ENCODE measurements around the gene FBXO27. TPM values are rescaled to one million over a fixed set of nuclear protein-coding genes. Genes with fewer than 3 reads are reported as not detected.

Gene FBXO27
- total RNA-seq, 2 experiments from 2014 or later: not detected

DNA sequence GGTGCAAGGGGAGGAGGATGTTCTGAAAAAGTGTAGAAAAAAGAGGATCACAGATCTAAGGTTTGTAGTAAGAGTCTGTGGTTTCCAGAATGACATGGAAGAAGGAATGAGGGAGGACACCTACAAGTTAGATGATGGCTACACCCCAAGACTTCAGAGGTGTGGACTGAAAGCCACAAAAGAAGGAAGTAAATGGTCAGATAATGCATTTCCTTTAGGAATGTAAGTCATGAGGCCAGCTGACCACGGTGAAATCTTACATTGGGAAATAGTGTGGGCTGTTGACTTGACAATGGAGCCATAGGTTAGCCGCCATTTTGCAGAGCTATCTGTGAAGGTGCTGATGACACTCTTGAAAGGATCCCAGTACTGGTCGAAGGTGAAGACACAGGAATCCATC is 25.3 kb upstream of the FBXO27 start:
- ChIA-PET POLR2A (no interaction called here), CTCF (no interaction called here)
- Mint-ChIP-seq H3K27ac (no peak overlapping the region), H3K4me1 (peaks cover 6% of the 10 kb centered on the region), H3K4me3 (no peak overlapping the region), H3K36me3 (ENCODE audit: low read depth) (no peaks in the 10 kb centered on the region), H3K27me3 (peaks cover 9% of the 10 kb centered on the region), H3K9me3 (peaks cover 2% of the 10 kb centered on the region)
- no peak for DNase-seq

DNA sequence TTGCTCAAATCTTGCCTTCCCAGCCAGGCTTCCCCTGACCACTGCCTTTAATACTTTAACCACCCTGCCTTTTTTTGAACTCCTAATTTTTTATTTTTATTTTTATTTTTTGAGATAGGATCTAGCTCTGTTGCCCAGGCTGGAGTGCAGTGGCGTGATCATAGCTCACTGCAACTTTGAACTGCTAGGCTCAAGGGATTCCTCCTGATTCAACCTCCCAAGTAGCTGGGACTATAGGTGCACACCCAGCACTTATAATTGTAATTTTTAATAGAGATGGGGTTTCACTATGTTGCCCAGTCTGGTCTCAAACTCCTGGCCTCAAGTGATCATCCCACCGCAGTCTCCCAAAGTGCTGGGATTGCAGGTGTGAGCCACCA is 21.7 kb upstream of the FBXO27 start:
- Mint-ChIP-seq H3K36me3 (ENCODE audit: low read depth) (no peaks in the 10 kb centered on the region), H3K9me3 (peaks cover 2% of the 10 kb centered on the region)
- POLR2A ChIA-PET: no interaction called here

DNA sequence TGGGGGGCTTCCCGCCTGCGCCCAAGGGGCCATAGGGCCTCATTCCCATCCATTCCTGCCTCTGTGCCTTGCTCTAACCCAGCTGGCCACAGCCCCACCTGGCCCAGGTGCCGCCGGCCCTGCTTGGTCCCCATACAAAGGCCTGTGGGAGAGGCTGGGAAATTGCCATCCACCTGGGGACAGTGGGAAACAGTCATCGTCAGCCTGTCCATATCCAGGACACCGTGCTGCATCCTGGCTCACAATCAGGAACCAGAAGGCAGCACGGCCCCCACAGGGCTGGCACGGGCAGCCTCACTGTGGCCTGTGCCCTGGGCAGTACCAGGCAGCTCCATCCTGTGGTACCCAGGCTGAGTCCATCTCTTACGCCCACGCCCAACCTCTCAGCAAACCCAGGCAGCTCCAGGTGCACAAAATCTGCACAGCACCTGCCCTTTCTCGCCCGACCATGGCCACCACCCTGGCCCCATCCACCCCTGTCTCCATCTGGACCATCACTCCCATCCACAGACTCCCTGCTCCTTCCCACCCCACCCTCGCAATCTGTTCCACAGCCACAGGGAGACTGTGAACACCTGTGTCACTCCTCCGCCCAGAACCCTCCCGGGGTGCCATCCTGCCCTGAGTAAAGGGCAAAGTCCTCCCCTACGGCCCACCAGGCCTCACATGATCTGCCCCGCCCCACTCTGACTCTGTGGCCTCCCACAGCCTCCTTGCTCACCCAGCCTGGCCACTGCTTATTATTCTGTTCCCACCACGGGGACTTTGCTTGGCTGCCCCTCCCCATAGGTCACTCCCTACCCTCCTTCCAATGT is 21.1 kb upstream of the FBXO27 start:
- H3K27ac Mint-ChIP-seq: no peak overlapping the region
- CTCF ChIA-PET: interaction anchor here (1.1 kb wide), 1 partner anchor 15 kb away, joined by 3 read pairs; no protein-coding TSS in a partner anchor
- no peak for DNase-seq
- H3K27me3 Mint-ChIP-seq: no peaks in the 10 kb centered on the region
- no peaks in the 10 kb centered on the region for H3K4me1 Mint-ChIP-seq
- H3K36me3 Mint-ChIP-seq (ENCODE audit: low read depth): no peaks in the 10 kb centered on the region
- no peak overlapping the region for H3K4me3 Mint-ChIP-seq
- POLR2A ChIA-PET: no interaction called here
- peaks cover 2% of the 10 kb centered on the region for H3K9me3 Mint-ChIP-seq

More for the DNA sequence above, 21.7 kb upstream of the FBXO27 start:
- DNase-seq: no peak
- no peak overlapping the region for H3K27ac Mint-ChIP-seq
- CTCF ChIA-PET: interaction anchor here (1.1 kb wide), 1 partner anchor 14 kb away, joined by 3 read pairs; no protein-coding TSS in a partner anchor
- H3K27me3 Mint-ChIP-seq: no peaks in the 10 kb centered on the region
- no peak overlapping the region for H3K4me3 Mint-ChIP-seq
- H3K4me1 Mint-ChIP-seq: no peaks in the 10 kb centered on the region

DNA sequence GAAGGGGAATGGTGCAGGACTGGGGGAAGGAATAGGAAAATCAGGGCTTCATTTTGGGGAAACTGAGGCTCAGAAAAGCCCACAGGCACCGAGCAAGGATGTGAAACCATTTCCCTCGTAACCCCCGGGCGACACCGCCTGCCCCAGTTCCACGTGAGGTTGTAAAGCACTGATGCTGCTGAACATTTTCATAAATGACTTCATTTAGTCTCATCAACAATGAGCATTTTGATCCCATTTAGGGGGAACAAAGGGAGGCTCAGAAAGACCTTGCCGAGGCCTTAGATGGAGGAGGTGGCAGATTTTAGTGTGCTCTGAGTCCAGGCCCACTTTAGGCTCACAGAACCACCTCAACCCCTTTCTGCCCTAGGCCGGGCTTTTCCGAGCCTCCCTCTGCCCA is 20.5 kb upstream of the FBXO27 start:
- Mint-ChIP-seq H3K9me3 (peaks cover 2% of the 10 kb centered on the region), H3K4me3 (no peak overlapping the region), H3K4me1 (no peaks in the 10 kb centered on the region), H3K27me3 (peaks cover 2% of the 10 kb centered on the region), H3K36me3 (ENCODE audit: low read depth) (no peaks in the 10 kb centered on the region), H3K27ac (no peak overlapping the region)
- ChIA-PET CTCF (no interaction called here), POLR2A (no interaction called here)
- DNase-seq: no peak

DNA sequence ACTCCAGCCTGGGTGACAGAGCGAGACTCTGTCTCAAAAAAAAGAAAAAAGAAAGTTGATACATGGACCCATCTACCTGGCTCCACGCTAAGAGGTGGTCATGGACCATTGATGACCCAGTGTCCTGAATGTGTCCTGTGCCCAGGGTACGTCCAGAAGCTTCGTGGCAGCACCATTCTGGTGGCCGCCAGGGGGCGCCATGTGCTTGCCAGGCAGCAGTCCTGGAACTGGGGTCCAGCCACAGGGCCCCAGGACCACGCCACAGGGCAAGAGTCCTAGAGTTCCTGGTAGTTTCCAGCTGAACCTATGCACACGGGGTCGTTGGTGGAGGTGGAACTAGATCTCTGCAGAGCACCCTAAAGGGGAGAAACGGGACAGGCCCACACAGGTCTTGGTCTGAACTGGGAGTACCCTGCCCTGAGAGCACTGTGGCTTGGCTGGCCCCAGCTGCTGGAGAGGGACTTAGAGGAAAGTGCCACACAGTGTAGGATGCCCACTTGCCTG is 19.9 kb upstream of the FBXO27 start:
- CTCF ChIA-PET: interaction anchor here (0.6 to 1.3 kb wide), 4 partner anchors 12 to 249 kb away, joined by 3 to 4 read pairs (median 4); no protein-coding TSS in a partner anchor
- DNase-seq: peak; percentile 59
- peaks cover under 1% of the 10 kb centered on the region for H3K9me3 Mint-ChIP-seq
- peaks cover 4% of the 10 kb centered on the region for H3K27me3 Mint-ChIP-seq
- no peak overlapping the region for H3K4me3 Mint-ChIP-seq
- no peaks in the 10 kb centered on the region for H3K4me1 Mint-ChIP-seq
- POLR2A ChIA-PET: no interaction called here
- H3K27ac Mint-ChIP-seq: no peak overlapping the region
- no peaks in the 10 kb centered on the region for H3K36me3 Mint-ChIP-seq (ENCODE audit: low read depth)

DNA sequence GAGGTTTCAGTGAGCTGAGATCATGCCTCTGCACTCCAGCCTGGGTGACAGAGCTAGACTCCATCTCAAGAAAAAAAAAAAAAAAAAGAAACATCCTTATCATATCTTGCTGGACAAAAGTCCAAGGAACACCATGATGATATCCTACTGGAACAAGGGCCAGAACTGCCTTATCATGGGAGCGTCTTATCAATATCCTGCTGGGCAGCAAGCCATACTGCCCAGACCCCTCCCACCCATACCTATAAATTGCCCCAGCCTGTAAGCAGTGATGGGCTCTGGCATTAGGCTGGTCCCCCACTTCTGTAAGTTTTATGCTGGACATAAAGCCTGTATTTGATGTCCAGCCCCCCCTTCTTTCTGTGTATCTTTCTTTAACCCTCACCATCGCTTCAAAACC is 14.7 kb upstream of the FBXO27 start:
- H3K27ac Mint-ChIP-seq: no peak overlapping the region
- no peaks in the 10 kb centered on the region for H3K36me3 Mint-ChIP-seq (ENCODE audit: low read depth)
- no peaks in the 10 kb centered on the region for H3K4me1 Mint-ChIP-seq
- H3K4me3 Mint-ChIP-seq: no peak overlapping the region
- peaks cover 8% of the 10 kb centered on the region for H3K27me3 Mint-ChIP-seq
- no peak for DNase-seq
- ChIA-PET POLR2A (no interaction called here), CTCF (no interaction called here)
- H3K9me3 Mint-ChIP-seq: no peaks in the 10 kb centered on the region

DNA sequence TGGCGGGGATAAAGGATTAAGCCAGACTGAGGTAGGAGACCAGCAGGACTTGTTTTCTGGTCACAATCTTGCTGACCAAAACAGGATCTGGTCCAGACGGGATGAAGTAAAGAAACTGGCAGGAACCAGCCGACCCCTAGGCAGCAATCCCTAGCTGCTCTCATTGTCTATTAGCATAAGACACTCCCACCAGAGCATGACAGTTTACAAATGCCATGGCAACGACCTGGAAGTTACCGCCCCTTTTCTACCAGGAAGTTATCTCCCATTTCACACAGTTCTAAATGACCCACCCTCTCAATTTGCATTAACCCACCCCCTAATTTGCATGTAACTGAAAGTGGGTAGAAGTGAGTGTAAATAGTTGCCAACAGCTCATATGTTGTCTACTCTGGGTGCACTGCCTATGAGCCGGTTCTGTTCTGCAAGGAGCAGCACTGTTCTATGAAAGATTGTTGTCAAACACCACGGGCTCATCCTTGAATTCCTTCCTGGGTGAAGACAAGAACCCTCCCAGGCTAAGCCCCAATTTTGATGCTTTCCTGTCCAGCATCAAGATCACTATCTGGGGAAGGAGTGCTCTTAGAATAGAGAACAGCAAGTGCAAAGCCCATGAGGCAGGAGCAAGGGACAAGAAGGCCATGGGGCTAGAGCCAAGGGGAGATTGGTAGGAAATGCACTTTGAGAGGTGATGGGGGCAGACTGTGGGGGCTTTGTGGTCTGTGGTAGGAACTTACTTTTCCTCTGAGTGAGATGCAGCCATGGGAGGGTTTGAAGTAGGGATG is 13.9 kb upstream of the FBXO27 start:
- POLR2A ChIA-PET: no interaction called here
- no peak overlapping the region for H3K4me3 Mint-ChIP-seq

DNA sequence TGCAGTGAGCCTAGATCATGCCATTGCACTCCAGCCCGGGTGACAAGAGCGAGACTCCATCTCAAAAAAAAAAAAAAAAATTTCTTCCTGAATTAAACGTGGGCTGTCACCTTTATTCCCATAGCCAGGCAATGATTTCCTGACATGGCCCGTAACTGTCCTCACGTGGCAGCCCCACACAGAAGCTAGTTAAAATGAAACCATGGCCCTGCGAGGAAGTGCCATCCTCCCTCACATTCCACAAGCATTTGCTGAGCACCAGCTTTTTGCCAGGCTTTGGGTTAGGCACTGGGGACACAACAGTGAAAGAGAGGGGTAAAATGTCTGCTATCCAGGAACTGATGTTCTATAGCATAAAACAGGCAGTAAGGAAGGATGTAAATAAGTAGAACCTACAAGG is 13.2 kb upstream of the FBXO27 start:
- Mint-ChIP-seq H3K9me3 (peaks cover 2% of the 10 kb centered on the region), H3K27me3 (peaks cover 8% of the 10 kb centered on the region), H3K36me3 (ENCODE audit: low read depth) (no peaks in the 10 kb centered on the region), H3K4me1 (no peaks in the 10 kb centered on the region), H3K27ac (peak overlapping the region; percentile 17), H3K4me3 (no peak overlapping the region)
- ChIA-PET POLR2A (no interaction called here), CTCF (no interaction called here)
- DNase-seq: no peak

More for the DNA sequence above, 13.9 kb upstream of the FBXO27 start:
- H3K4me1 Mint-ChIP-seq: no peaks in the 10 kb centered on the region
- H3K9me3 Mint-ChIP-seq: no peaks in the 10 kb centered on the region
- H3K27ac Mint-ChIP-seq: no peak overlapping the region
- no peaks in the 10 kb centered on the region for H3K36me3 Mint-ChIP-seq (ENCODE audit: low read depth)
- DNase-seq: no peak
- CTCF ChIA-PET: no interaction called here
- peaks cover 8% of the 10 kb centered on the region for H3K27me3 Mint-ChIP-seq

DNA sequence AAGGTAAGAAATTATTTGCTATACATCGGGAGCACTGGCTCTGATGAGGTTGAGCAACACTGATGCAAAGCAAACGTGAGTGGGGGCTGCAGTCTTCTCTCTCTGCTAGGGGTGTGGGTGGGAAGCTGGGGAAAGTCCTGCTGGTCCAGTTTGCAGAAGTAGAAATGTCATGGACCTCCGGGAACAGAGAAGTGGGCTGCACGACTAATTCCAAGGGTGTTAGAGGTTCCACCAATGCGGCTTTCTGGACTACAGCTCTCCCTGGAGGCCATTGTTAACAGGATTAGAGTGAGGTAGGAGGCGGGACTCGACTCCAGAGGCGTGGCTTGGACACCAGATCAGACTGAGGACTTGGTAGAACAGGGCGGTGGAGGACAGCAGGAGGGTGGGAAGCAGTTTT is 5.7 kb upstream of the FBXO27 start:
- DNase-seq: no peak
- Mint-ChIP-seq H3K9me3 (peaks cover 2% of the 10 kb centered on the region), H3K4me1 (no peaks in the 10 kb centered on the region), H3K4me3 (no peak overlapping the region), H3K27me3 (peaks cover 27% of the 10 kb centered on the region), H3K27ac (no peak overlapping the region), H3K36me3 (ENCODE audit: low read depth) (no peaks in the 10 kb centered on the region)
- ChIA-PET CTCF (no interaction called here), POLR2A (no interaction called here)

DNA sequence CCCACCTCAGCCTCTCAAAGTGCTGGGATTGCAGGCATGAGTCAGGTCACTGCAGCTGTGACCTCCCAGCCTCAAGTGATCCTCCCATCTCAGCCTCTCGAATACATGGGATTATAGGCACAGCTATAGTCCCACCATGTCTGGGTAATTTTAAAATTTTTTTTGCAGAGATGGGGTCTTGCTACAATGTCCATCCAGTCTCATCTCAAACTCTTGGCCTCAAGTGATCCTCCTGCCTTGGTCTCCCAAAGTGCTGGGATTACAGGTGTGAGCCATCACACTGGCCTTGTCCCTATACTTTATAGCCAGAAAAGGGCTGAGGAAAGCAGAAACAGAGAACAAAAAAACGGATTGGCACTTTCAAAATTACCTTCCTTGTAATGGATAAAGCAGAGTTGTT is 4.8 kb upstream of the FBXO27 start:
- POLR2A ChIA-PET: interaction anchor here (0.6 kb wide), 1 partner anchor 123 kb away, joined by 3 read pairs; no protein-coding TSS in a partner anchor
- Mint-ChIP-seq H3K4me3 (no peak overlapping the region), H3K9me3 (peaks cover 2% of the 10 kb centered on the region), H3K27ac (no peak overlapping the region), H3K36me3 (ENCODE audit: low read depth) (no peaks in the 10 kb centered on the region), H3K27me3 (peaks cover 36% of the 10 kb centered on the region), H3K4me1 (peaks cover 2% of the 10 kb centered on the region)
- no peak for DNase-seq
- CTCF ChIA-PET: interaction anchor here (0.6 kb wide), 1 partner anchor 316 kb away, joined by 4 read pairs; no protein-coding TSS in a partner anchor

DNA sequence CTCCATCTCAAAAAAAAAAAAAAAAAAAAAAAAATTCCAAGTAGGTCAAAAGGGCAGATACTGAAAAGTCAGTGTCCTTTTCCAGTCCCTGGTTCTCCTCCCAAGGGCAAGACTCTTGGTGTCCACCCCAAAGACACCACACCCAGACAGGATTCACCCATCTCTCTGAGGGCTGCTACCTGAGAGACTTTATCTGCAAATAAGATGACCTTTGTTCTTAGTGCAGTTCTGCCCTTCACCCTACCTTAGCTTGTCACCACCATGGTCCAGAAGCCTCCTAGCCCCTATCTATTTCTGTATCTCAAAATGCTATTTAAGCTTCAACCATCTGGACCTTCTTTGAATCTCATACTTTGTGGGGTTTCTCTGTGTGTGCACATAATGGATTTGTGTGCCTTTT is 4.2 kb upstream of the FBXO27 start:
- CTCF ChIA-PET: no interaction called here
- H3K36me3 Mint-ChIP-seq (ENCODE audit: low read depth): no peaks in the 10 kb centered on the region

DNA sequence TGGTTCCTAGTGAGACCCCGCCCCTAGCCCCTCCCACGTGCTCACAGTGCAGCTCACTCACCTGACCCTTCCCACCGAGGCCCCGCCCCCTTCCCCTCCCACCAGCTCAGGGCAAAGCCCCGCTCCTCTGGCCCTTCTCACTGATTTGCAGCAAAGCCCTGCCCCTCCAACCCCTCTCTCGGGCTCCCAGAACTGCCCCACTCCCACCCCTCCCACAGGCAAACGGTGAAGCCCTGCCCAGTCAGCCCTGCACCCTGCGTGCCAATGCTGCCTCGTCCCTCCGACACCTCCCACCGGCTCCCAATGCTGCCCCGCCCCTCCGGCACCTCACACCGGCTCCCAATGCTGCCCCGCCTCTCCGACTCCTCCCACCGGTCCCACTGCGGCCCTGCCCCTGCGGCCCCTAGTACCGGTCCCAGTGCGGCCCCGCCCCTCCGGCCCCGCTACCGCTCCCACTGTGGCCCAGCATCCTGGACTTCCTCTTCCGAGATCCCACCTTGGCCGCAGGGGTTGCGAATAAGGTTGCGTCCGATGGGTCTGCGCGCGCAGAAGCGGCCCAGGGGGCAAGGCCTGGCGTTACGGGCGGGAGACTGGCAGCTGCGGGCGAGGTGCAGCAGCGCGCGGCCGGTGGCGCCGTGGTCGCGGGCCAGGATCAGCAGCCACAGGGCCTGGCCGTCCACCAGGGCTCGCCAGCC is 834 bp downstream of the FBXO27 start:
- DNase-seq: peak; percentile 62
- H3K36me3 Mint-ChIP-seq (ENCODE audit: low read depth): no peaks in the 10 kb centered on the region
- CTCF ChIA-PET: no interaction called here

More for the DNA sequence above, 4.2 kb upstream of the FBXO27 start:
- no peak overlapping the region for H3K4me3 Mint-ChIP-seq
- H3K9me3 Mint-ChIP-seq: peaks cover 2% of the 10 kb centered on the region
- no peak for DNase-seq
- peaks cover 39% of the 10 kb centered on the region for H3K27me3 Mint-ChIP-seq
- peaks cover 2% of the 10 kb centered on the region for H3K4me1 Mint-ChIP-seq
- H3K27ac Mint-ChIP-seq: no peak overlapping the region
- POLR2A ChIA-PET: interaction anchor here (0.6 kb wide), 1 partner anchor 123 kb away, joined by 3 read pairs; no protein-coding TSS in a partner anchor

More for the DNA sequence above, 834 bp downstream of the FBXO27 start:
- peaks cover 38% of the 10 kb centered on the region for H3K27me3 Mint-ChIP-seq
- peaks cover 2% of the 10 kb centered on the region for H3K9me3 Mint-ChIP-seq
- H3K27ac Mint-ChIP-seq: no peak overlapping the region
- POLR2A ChIA-PET: no interaction called here
- peak overlapping the region; percentile 40 for H3K4me3 Mint-ChIP-seq
- peaks cover 7% of the 10 kb centered on the region for H3K4me1 Mint-ChIP-seq

Data from activated CD4-positive, alpha-beta T cell treated with anti-CD3 and anti-CD28 coated beads, Interleukin-2, amount 10 ng/mL, durations not matched to agents 7 days and 5 days (primary cell).